Body of pancreas (tissue), 4 donors: ENCODE data around the gene CCM2. TPM values are rescaled to one million over a fixed set of nuclear protein-coding genes. Genes with fewer than 3 reads are reported as not detected.
"Not testable (repeated sequence)": the region's sequence is repeated elsewhere in the genome, so short reads cannot be mapped to it uniquely, and the experiment has no call there.

Experiments
- ATAC-seq: fragments of 150-250 bp; one replicate; pipeline ENCODE4 v1.9.1; 2016
- DNase-seq, 4 donors: peaks; one replicate each; pipeline ENCODE4 v3.0.0-alpha.2; 2019
- H3K27ac ChIP-seq, 4 donors: fragments of 200-600 bp; sonication (generic); 1 replicate in 3 of 4; 2 replicates in 1 of 4; pipeline versions ENCODE4 v1.5.1 to v1.6.1; 2016 to 2019; ENCODE audit warnings: mild to moderate bottlenecking in 1 of 4, mixed read lengths in 1 of 4, moderate library complexity in 1 of 4
- H3K27me3 ChIP-seq, 2 donors: fragments of 200-600 bp; sonication (generic); one replicate each; pipeline ENCODE4 v1.6.0; 2016; ENCODE audit warnings: mild to moderate bottlenecking in 1 of 2
- H3K36me3 ChIP-seq, 2 donors: fragments of 200-600 bp; sonication (generic); replicated peaks in 1 of 2; 2 replicates each; pipeline ENCODE4 v1.5.1; 2016; ENCODE audit warnings: low read depth in 2 of 2; ENCODE audit not compliant: insufficient read depth in 1 of 2
- H3K4me1 ChIP-seq: fragments of 200-600 bp; sonication (generic); one replicate; pipeline ENCODE4 v1.6.0; 2016
- H3K4me3 ChIP-seq, 2 donors: fragments of 200-600 bp; sonication (generic); 1 replicate in 1 of 2; 2 replicates in 1 of 2; pipeline ENCODE4 v1.5.1; 2016 to 2019
- H3K9me3 ChIP-seq, 3 donors: fragments of 200-600 bp; sonication (generic); 1 replicate in 2 of 3; 2 replicates in 1 of 3; pipeline ENCODE4 v1.5.1; 2016
- POLR2A ChIP-seq, 3 donors: fragments of 450-650 bp; IDR thresholded peaks; one replicate each; pipeline ENCODE4 v1.6.1; 2016; ENCODE audit warnings: antibody characterized with exemption in 3 of 3, mild to moderate bottlenecking in 2 of 3
- WGBS, 2 donors: methylation state at CpG; one replicate each; pipeline ENCODE4 v1.1.5; 2017; 5-methylcytosine and 5-hydroxymethylcytosine counted together
- intact Hi-C: fragments of 100-400 bp; cut with DNase I; formaldehyde crosslinking; loops from one replicate; pipeline ENCODE4 v1.15.1; 2023
- total RNA-seq, 2 donors: library from RNA; depleted of rRNA; stranded (reverse); fragments of >200 nt; gene quantifications; one replicate each; pipeline ENCODE4 v1.1.0, GENCODE V29; 2016
- TF ChIP-seq, protein P1 (sequence below), 7 experiments: fragments of 450-650 bp in 4 of 7; fragments of 200-600 bp in 3 of 7; sonication (generic) in 3 of 7; IDR thresholded peaks; one replicate each; pipeline ENCODE4 v1.5.1; 2016 to 2019; ENCODE audit warnings: antibody characterized with exemption in 7 of 7

The CCM2 gene
- total RNA-seq, 2 donors from 2014 or later, result 19.4 to 22.3 TPM

DNA sequence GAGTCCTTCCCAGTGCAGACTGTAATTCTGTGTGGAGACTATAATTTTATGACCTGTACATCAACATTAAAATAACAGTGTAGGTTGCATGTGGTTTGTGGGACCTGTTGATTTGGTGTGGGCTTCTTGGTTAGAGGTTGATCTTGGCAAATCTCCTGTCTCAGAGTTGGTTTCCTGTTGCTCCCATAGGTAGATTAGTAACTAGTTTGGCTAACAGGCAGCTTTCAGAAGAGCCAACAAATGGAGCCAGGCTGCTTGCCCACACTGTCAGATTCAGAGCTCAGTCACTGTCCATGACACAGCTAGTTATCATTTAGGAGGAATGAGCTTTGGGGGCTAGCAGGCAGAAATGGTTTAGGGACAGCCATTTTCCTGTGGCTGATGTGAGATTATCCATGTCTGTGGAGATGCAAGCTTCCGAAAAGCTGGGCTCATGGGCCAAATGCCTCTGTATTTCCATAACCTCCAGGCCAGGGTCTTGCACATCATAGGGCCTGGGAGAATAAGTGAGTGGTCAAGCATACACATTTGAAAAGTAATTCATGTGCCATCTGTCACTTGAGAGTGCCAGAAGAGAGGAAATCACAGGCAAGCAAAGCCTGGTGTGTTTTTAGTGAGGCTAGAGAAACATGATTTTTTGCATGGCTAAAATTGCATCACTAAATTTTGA is 33.4 kb downstream of the CCM2 start:
- intact Hi-C loops, result no loop called here
- H3K27ac ChIP-seq, result no peak overlapping the region
- TF ChIP-seq, protein P1, sequence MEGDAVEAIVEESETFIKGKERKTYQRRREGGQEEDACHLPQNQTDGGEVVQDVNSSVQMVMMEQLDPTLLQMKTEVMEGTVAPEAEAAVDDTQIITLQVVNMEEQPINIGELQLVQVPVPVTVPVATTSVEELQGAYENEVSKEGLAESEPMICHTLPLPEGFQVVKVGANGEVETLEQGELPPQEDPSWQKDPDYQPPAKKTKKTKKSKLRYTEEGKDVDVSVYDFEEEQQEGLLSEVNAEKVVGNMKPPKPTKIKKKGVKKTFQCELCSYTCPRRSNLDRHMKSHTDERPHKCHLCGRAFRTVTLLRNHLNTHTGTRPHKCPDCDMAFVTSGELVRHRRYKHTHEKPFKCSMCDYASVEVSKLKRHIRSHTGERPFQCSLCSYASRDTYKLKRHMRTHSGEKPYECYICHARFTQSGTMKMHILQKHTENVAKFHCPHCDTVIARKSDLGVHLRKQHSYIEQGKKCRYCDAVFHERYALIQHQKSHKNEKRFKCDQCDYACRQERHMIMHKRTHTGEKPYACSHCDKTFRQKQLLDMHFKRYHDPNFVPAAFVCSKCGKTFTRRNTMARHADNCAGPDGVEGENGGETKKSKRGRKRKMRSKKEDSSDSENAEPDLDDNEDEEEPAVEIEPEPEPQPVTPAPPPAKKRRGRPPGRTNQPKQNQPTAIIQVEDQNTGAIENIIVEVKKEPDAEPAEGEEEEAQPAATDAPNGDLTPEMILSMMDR (IDR thresholded peaks at IDR 0.05), result no peak
- no peak for TF ChIP-seq POLR2A (IDR thresholded peaks at IDR 0.05)
- ATAC-seq (no peak), DNase-seq (no peak)
- no peak overlapping the region for H3K4me3 ChIP-seq
- peaks cover 7% of the 10 kb centered on the region for H3K4me1 ChIP-seq
- WGBS, 2 donors, result 71 to 88% methylated on average over 1 of the region's 1 CpG
- no peaks in the 10 kb centered on the region for H3K27me3 ChIP-seq
- H3K36me3 ChIP-seq, result no peaks in the 10 kb centered on the region
- H3K9me3 ChIP-seq, result no peaks in the 10 kb centered on the region

DNA sequence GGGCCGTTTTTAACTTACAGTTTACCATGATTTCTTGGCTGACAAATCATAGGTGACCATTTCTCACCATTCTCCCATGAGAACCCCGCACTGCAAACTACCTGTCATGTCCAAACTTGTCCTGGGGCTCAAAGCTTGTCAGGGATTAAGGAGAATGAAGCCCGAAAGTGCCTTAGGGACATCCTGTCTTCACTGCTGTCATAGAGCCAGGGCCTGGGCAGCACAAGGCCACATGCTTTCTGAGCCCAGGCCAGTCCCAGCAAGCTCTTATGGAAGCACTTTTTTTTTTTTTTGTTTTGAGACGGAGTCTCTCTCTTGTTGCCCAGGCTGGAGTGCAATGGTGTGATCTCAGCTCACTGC is 33.9 kb downstream of the CCM2 start:
- DNase-seq, result peak in 2 of 4 donors; percentile 14 to 16
- intact Hi-C loops, result no loop called here
- Histone ChIP-seq H3K27me3 (no peaks in the 10 kb centered on the region), H3K4me1 (peaks cover 7% of the 10 kb centered on the region), H3K4me3 (no peak overlapping the region), H3K27ac (no peak overlapping the region), H3K9me3 (no peaks in the 10 kb centered on the region), H3K36me3 (no peaks in the 10 kb centered on the region)
- no peak for TF ChIP-seq POLR2A (IDR thresholded peaks at IDR 0.05)
- TF ChIP-seq, protein P1 (IDR thresholded peaks at IDR 0.05), result no peak
- WGBS, 2 donors, result 77 to 89% methylated on average over 4 of the region's 4 CpGs
- no peak for ATAC-seq

DNA sequence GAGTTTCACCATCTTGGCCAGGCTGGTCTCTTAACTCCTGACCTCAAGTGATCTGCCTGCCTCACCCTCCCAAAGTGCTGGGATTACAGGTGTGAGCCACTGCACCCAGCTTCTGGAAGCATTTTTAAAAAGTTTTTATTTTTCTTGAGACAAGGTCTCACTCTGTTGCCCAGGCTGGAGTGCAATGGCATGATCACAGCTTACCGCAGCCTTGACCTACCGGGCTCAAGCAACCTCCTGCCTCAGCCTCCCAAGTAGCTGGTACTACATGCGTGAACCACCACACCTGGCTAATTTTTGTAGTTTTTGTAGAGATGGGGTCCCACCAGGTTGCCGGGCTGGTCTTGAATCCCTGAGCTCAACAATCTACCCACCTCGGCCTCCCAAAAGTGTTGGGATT is 34.7 kb downstream of the CCM2 start:
- intact Hi-C loops, DNase-seq, H3K36me3 ChIP-seq, H3K4me3 ChIP-seq, ATAC-seq, H3K27ac ChIP-seq, H3K9me3 ChIP-seq, H3K4me1 ChIP-seq, H3K27me3 ChIP-seq: not testable (repeated sequence)
- 82 to 98% methylated on average over 5 of the region's 5 CpGs for whole genome bisulfite sequencing, 2 donors

DNA sequence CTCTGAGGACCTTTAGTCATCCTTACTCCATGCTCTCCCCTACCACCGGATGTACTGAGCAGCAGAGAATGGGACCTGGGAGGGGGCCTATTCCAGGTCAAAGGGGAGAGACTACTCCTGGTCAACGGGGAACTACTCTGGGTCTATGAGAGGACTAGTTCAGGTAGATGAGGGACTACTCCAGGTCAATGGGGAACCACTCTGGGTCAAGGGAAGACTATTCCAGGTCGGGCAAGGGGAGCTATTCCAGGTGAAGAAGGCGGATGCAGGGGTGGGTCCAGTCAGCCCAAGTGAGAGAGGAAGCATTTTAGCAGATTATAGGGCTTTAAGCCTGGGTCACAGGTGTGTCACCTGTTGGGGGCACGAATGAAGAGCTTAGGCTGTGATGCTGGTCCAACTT is 35.4 kb downstream of the CCM2 start:
- ATAC-seq, result no peak
- H3K4me1 ChIP-seq, result peaks cover 7% of the 10 kb centered on the region

DNA sequence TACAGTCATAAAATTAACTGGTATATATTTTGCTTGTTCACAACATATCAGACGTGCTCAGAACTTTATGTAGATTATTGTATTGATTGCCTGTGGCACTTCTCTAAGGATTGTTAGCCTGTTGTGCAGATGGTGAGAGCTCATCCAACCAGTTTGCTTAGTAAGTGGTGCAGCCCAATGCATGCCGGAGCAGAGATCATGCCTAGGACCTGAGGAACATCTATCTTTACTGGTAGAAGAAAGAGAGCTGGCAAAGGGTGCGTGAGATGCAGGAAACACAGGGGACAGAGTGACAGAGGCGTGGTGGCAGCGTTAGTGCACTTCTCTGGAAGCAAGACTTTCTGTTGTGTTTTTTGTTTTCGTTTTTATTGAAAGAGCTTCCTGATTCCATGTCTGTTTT is 35.9 kb downstream of the CCM2 start:
- intact Hi-C loops, result no loop called here
- TF ChIP-seq, protein P1 (IDR thresholded peaks at IDR 0.05), result no peak
- no peak for TF ChIP-seq POLR2A (IDR thresholded peaks at IDR 0.05)
- DNase-seq, result no peak
- H3K36me3 ChIP-seq, result peaks cover 0 to 4% of the 10 kb centered on the region in 2 donors
- ATAC-seq, result no peak
- peaks cover 7% of the 10 kb centered on the region for H3K4me1 ChIP-seq
- no peak overlapping the region for H3K27ac ChIP-seq
- 62 to 76% methylated on average over 6 of the region's 6 CpGs for WGBS, 2 donors
- H3K4me3 ChIP-seq, result no peak overlapping the region
- H3K27me3 ChIP-seq, result no peaks in the 10 kb centered on the region
- no peaks in the 10 kb centered on the region for H3K9me3 ChIP-seq

More for the DNA sequence above, 35.4 kb downstream of the CCM2 start:
- 81 to 86% methylated on average over 5 of the region's 5 CpGs for WGBS, 2 donors
- no peak for DNase-seq
- Histone ChIP-seq H3K36me3 (peaks cover 0 to 4% of the 10 kb centered on the region in 2 donors), H3K27ac (no peak overlapping the region), H3K9me3 (no peaks in the 10 kb centered on the region), H3K27me3 (no peaks in the 10 kb centered on the region), H3K4me3 (no peak overlapping the region)
- intact Hi-C loops, result no loop called here
- TF ChIP-seq POLR2A (IDR thresholded peaks at IDR 0.05), result no peak
- TF ChIP-seq, protein P1 (IDR thresholded peaks at IDR 0.05), result no peak
